Activated CD8-positive, alpha-beta memory T cell treated with anti-CD3 and anti-CD28 coated beads for 1 hour (primary cell): ENCODE measurements around the gene DNAJA2.
"Not testable (repeated sequence)": the region's sequence is repeated elsewhere in the genome, so short reads cannot be mapped to it uniquely, and the experiment has no call there.

Experiments
- DNase-seq, 2 donors: peaks; one replicate each; pipeline ENCODE4 v3.0.0-alpha.2; 2020; ENCODE audit warnings: low read depth in 1 of 2; ENCODE audit errors: extremely low read depth in 1 of 2

The DNAJA2 gene

DNA sequence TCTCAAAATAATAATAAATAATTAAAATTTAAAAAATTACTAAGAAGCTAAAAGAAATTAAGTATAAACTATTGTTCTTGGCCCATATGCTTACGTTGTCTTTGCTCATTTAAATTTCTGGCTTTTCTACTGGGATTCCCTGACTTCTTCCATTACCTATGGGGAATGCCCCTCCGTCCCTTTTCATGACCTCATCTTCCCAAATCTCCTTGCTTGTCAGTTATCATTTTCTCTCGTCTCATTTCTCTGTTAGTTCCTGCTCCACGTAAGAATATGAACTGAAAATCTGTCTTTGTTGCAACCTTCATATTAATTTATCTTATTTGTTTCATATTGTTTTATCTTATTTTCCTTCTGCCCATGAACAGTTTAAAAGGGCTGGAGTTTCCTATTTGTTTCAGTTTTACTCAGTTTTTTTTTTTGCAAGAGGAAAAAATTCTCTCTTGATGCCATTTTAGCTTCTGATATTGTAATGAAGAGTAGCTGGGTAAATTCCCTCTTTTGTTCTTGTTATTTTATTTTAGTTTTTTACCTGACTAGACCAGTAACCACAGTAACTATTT lies 2.5 kb upstream of the DNAJA2 start:
- no peak for DNase-seq

DNA sequence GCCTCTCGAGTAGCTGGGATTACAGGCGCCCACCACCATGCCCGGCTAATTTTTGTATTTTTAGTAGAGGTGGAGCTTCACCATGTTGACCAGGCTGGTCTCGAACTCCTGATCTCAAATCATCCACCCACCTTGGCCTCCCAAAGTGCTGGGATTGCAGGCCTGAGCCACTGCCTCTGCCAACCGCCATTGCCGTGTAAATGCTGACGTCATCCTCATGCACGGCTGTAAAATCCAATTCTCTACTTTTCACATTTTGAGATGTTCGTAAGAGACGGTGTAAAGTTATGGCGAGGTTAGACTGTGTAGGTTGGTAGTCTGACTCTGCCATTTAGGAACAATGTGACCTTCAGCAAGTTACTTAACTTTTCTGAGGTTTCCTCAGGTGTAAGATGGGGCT lies 1.7 kb upstream of the DNAJA2 start:
- DNase-seq: no peak

GRCh38 chr16:46974352-46974751 lies 878 bp upstream of the DNAJA2 start:
- no peak for DNase-seq

DNA sequence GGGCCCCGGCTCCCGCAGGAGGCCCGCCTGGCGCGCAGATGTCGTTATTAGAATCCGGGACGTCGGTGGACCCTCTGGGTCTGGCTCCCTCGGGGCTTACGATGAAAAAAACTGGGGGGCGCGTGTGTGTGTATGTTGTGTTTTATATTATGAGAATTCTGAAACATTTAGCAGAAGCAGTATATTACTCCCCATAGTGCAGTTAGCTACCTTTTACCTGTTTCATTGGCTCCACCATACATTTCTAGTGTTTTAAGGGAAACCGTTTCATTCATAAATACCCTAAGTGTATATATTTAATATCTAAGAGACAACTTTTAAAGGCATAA lies 486 bp upstream of the DNAJA2 start:
- no peak for DNase-seq

GRCh38 chr16:46972429-46973206 lies 856 bp downstream of the DNAJA2 start:
- peak in 1 of 2 donors; percentile 18 for DNase-seq

- no peak for DNase-seq
These were observed 2.2 kb downstream of the DNAJA2 start for GRCh38 chr16:46971271-46971670.

- no peak for DNase-seq
These were observed 3.4 kb downstream of the DNAJA2 start for GRCh38 chr16:46970089-46970488.

DNA sequence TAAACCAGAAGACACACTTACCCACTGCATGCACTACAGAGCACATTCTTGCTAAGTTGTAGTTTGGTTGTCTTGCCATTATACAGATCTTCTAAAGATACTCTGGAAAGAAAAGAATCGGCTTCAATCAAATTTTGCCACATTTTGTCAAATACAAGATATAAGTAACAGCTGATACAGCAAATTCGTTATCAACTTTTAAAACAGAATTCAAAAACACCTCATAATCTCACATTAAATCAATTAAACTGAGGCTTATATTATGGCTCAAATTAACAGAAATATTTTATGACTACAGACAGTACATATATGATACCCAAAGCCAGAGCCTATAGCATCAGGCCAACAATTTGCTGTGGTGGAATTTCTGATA lies 5.4 kb downstream of the DNAJA2 start:
- DNase-seq: no peak

DNA sequence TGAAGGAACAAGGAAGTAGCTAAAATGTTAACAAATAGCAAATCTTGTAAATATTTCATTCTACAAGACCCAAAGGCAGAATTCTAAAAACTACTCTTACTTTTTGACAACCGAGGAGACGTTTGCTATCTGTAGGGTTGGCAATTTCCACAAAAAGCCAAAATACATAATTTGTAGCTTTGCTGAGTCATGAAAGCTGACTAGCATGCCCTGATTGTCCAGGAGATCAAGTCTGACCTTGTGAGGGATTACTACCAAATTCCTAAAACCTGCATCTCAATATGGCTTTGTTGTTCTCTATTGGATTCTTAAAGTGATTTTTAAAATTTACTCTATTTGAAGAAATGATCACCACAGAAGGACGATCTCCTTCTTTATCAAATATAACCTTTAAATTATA lies 10.8 kb downstream of the DNAJA2 start:
- DNase-seq: no peak

- peak in 1 of 2 donors; percentile 6 for DNase-seq
These were observed 11.8 kb downstream of the DNAJA2 start for GRCh38 chr16:46961373-46962353.

GRCh38 chr16:46954562-46954961 lies 18.9 kb downstream of the DNAJA2 start:
- DNase-seq: no peak

GRCh38 chr16:46950009-46950408 lies 23.5 kb downstream of the DNAJA2 start:
- no peak for DNase-seq

GRCh38 chr16:46949241-46949892 lies 24.1 kb downstream of the DNAJA2 start:
- no peak for DNase-seq

GRCh38 chr16:46948548-46949166 lies 24.8 kb downstream of the DNAJA2 start:
- no peak for DNase-seq

- no peak for DNase-seq
These were observed 25.4 kb downstream of the DNAJA2 start for GRCh38 chr16:46947900-46948547.

- DNase-seq: not testable (repeated sequence)
These were observed 28.8 kb downstream of the DNAJA2 start for GRCh38 chr16:46944713-46945112.

DNA sequence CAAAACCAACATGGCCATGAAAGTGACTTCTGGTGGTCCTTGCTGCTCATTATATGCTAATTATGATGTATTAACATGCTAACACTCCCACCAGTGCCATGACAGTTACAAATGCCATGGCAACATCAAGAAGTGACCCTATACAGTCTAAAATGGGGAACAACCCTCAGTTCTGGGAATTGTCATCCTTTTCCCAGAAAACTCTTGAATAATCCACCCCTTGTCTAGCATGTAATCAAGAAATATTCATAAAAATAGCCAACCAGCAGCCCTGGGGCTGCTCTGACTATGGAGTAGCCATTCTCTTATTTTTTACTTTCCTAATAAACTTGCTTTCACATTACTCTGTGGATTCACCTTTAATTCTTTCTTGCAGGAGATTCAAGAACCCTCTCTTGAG lies 35.9 kb downstream of the DNAJA2 start:
- no peak for DNase-seq

- DNase-seq: no peak
These were observed 40.7 kb downstream of the DNAJA2 start for GRCh38 chr16:46932802-46933201.

DNA sequence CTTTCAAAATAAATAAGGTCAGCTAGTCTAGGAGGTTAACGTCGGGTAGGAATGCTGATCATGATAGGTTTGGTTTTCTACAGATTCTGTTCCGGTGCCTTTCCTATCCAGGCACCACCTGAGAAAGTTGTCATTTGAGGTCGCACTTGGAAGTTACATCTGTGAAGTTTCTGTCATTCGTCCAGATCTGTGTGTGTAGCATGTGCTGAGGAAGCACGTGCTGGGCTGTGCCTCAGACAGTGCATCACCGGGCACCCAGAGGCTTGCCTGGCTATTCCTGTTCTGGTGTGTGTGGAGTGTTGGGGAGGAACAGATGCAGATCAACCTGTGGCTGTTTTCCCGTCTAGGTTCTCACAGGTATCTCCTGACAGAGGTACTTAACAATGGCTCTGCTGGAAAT lies 42.6 kb downstream of the DNAJA2 start:
- DNase-seq: no peak
